ENCODE results near the gene AGAP2. TPM values are rescaled to one million over a fixed set of nuclear protein-coding genes. Genes with fewer than 3 reads are reported as not detected.

The AGAP2 gene
- total and polyA plus RNA-seq, 9 of the 15 experiments (the other 6 are each of a cell fraction or from before 2014, with no cell fraction given), result 0.04 to 0.77 (median 0.28) TPM; not detected in 1

- TF ChIP-seq RUNX1 (IDR thresholded peaks at IDR 0.05; ENCODE audit: low read depth) (no peak), EGR1 (conservative IDR thresholded peaks at IDR 0.05) (peak; percentile 77), EP400 (IDR thresholded peaks at IDR 0.05) (peak; percentile 41), RFX7 (CRISPR knock-in tag; IDR thresholded peaks at IDR 0.05) (0 out of 2 replicates have a peak, but pooled peaks have one; percentile 3), VEZF1 (CRISPR knock-in tag; IDR thresholded peaks at IDR 0.05) (peak; percentile 64; the same call in 1 of the 2 replicates), SP1 (CRISPR knock-in tag; IDR thresholded peaks at IDR 0.05) (peak; percentile 78), KLF10 (CRISPR knock-in tag; IDR thresholded peaks at IDR 0.05) (peak; percentile 33; the same call in 1 of the 2 replicates), ZFX (CRISPR knock-in tag; IDR thresholded peaks at IDR 0.05) (peak; percentile 58), MLX (CRISPR knock-in tag; conservative IDR thresholded peaks at IDR 0.05) (peak in 1 of 2 experiments; percentile 20; a peak in 1 of 4 replicates), NBN (IDR thresholded peaks at IDR 0.05; ENCODE audit: low read depth) (0 out of 2 replicates have a peak, but pooled peaks have one; percentile 47), FOSL1 (tag; conservative IDR thresholded peaks at IDR 0.05) (peak; percentile 58; the same call in 1 of the 2 replicates), KDM2B (CRISPR knock-in tag; IDR thresholded peaks at IDR 0.05) (no peak), TBP (optimal IDR thresholded peaks at IDR 0.05; ENCODE audit: low read depth, low read length) (peak; percentile 68), TCF3 (CRISPR knock-in tag; IDR thresholded peaks at IDR 0.05) (peak; percentile 20; the same call in 1 of the 2 replicates), ZBTB11 (CRISPR knock-in tag; IDR thresholded peaks at IDR 0.05) (peak in 2 of 3 experiments; percentile 43 to 88; a peak in 3 of 6 replicates), NR2C2 (CRISPR knock-in tag; IDR thresholded peaks at IDR 0.05) (no peak), NR2C2 (tag; IDR thresholded peaks at IDR 0.05) (peak; percentile 23; the same call in 1 of the 2 replicates), CXXC5 (CRISPR knock-in tag; IDR thresholded peaks at IDR 0.05) (peak; percentile 57; the same call in 1 of the 2 replicates), ZFP91 (CRISPR knock-in tag; IDR thresholded peaks at IDR 0.05) (peak; percentile 96), BRD4 (IDR thresholded peaks at IDR 0.05) (0 out of 2 replicates have a peak, but pooled peaks have one; percentile 36), RFX5 (IDR thresholded peaks at IDR 0.05; ENCODE audit: low read depth, low read length) (peak; percentile 66; the same call in 1 of the 2 replicates)
These were observed 6.4 kb upstream of the AGAP2 start, which contains the start of gene TSPAN31 (continued) for GRCh38 chr12:57744777-57745484.
